22Rv1 (cell line): Measurements from ENCODE around the gene CFAP20.
"Not testable (repeated sequence)": the region's sequence is repeated elsewhere in the genome, so short reads cannot be mapped to it uniquely, and the experiment has no call there.

ENCODE experiments used
- ZFX ChIP-seq: fragments of 450-650 bp; IDR thresholded peaks from 2 replicates; pipeline ENCODE4 v1.6.1; 2017; ENCODE audit warnings: antibody characterized with exemption, borderline replicate concordance
- TF ChIP-seq, protein P1 (sequence below): fragments of 450-650 bp; IDR thresholded peaks from 2 replicates; pipeline ENCODE4 v1.5.1; 2017; ENCODE audit warnings: mild to moderate bottlenecking

- TF ChIP-seq, protein P1, sequence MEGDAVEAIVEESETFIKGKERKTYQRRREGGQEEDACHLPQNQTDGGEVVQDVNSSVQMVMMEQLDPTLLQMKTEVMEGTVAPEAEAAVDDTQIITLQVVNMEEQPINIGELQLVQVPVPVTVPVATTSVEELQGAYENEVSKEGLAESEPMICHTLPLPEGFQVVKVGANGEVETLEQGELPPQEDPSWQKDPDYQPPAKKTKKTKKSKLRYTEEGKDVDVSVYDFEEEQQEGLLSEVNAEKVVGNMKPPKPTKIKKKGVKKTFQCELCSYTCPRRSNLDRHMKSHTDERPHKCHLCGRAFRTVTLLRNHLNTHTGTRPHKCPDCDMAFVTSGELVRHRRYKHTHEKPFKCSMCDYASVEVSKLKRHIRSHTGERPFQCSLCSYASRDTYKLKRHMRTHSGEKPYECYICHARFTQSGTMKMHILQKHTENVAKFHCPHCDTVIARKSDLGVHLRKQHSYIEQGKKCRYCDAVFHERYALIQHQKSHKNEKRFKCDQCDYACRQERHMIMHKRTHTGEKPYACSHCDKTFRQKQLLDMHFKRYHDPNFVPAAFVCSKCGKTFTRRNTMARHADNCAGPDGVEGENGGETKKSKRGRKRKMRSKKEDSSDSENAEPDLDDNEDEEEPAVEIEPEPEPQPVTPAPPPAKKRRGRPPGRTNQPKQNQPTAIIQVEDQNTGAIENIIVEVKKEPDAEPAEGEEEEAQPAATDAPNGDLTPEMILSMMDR = not testable (repeated sequence)
- TF ChIP-seq ZFX = not testable (repeated sequence)
These were observed 48.5 kb downstream of the CFAP20 start for GRCh38 chr16:58080657-58081056.
